ENCODE data around the gene UPF3A.
"Not testable (repeated sequence)": the region's sequence is repeated elsewhere in the genome, so short reads cannot be mapped to it uniquely, and the experiment has no call there.

The UPF3A gene

GRCh38 chr13:114281351-114282040 is at the start of gene UPF3A:
Gene UPF3A (plus strand): TSS chr13:114281601. CDS start chr13:114281640, 39 bp downstream.
- peak; percentile 73 for DNase-seq

- no peak for DNase-seq
Observed at GRCh38 chr13:114231886-114232285, 49.5 kb upstream of the UPF3A start.

- DNase-seq = no peak
Observed at GRCh38 chr13:114234266-114234644, 47.1 kb upstream of the UPF3A start.

GRCh38 chr13:114234645-114235421 is 46.6 kb upstream of the UPF3A start, which contains the start of gene CDC16:
Gene CDC16 (plus strand): TSS chr13:114234897. CDS start chr13:114235085, 188 bp downstream.
- DNase-seq = peak; percentile 88

GRCh38 chr13:114235697-114236096 is 45.7 kb upstream of the UPF3A start:
- no peak for DNase-seq

GRCh38 chr13:114236227-114236626 is 45.2 kb upstream of the UPF3A start:
- DNase-seq = no peak

GRCh38 chr13:114237415-114238112 is 43.8 kb upstream of the UPF3A start:
- DNase-seq = no peak

- DNase-seq = no peak
Observed at GRCh38 chr13:114241918-114242317, 39.5 kb upstream of the UPF3A start.

GRCh38 chr13:114243971-114244370 is 37.4 kb upstream of the UPF3A start:
- no peak for DNase-seq

- DNase-seq = no peak
Observed at GRCh38 chr13:114244637-114245036, 36.8 kb upstream of the UPF3A start.

- no peak for DNase-seq
Observed at GRCh38 chr13:114248011-114248410, 33.4 kb upstream of the UPF3A start.

- DNase-seq = no peak
Observed at GRCh38 chr13:114249077-114249476, 32.3 kb upstream of the UPF3A start.

GRCh38 chr13:114251639-114252440 is 29.6 kb upstream of the UPF3A start:
- not testable (repeated sequence) for DNase-seq

- no peak for DNase-seq
Observed at GRCh38 chr13:114256547-114256946, 24.9 kb upstream of the UPF3A start.

GRCh38 chr13:114257014-114257413 is 24.4 kb upstream of the UPF3A start:
- no peak for DNase-seq

GRCh38 chr13:114258589-114258988 is 22.8 kb upstream of the UPF3A start:
- DNase-seq = no peak

GRCh38 chr13:114259374-114259773 is 22.0 kb upstream of the UPF3A start:
- DNase-seq = no peak

- DNase-seq = no peak
Observed at GRCh38 chr13:114259974-114260373, 21.4 kb upstream of the UPF3A start.

- no peak for DNase-seq
Observed at GRCh38 chr13:114260814-114261213, 20.6 kb upstream of the UPF3A start.

- no peak for DNase-seq
Observed at GRCh38 chr13:114261328-114261965, 20.0 kb upstream of the UPF3A start.

- no peak for DNase-seq
Observed at GRCh38 chr13:114263578-114263977, 17.8 kb upstream of the UPF3A start.

- DNase-seq = not testable (repeated sequence)
Observed at GRCh38 chr13:114264313-114264712, 17.1 kb upstream of the UPF3A start.

Data from NCI-H1048 (cell line).